Stimulated activated CD8-positive, alpha-beta memory T cell treated with anti-CD3 and anti-CD28 coated beads, Interleukin-15, amount 100 ng/mL, for 1 hour (primary cell): Measurements from ENCODE around the gene SFT2D1.
A peak's percentile ranks its signal among the peaks of the same experiment; 100 is the strongest.

Experiments
- DNase-seq: peaks from one replicate; pipeline ENCODE4 v3.0.0-alpha.2; 2020; ENCODE audit warnings: low read depth

The SFT2D1 gene

GRCh38 chr6:166277892-166278578, 64.3 kb downstream of the SFT2D1 start:
- DNase-seq: no peak

DNA sequence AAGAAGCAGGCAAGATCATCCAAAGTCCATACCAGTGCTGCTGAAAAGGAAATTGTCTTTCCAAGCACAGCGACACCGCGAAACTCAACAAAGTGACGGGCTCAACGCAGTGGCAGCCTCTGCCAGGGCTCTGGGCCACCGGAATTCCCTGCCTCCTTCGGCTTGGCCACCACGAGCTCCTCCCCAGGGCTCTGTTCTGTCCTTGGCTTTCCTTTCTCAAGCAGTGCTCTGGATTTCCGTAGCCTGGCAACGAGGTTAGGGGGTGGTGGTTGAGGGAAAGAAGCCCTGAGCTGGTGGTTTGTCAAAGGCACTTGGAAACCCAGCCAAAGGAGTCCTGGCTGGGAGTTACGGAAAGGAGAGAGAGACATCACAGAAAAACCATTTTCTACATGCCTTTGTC, 65.3 kb downstream of the SFT2D1 start:
- no peak for DNase-seq

DNA sequence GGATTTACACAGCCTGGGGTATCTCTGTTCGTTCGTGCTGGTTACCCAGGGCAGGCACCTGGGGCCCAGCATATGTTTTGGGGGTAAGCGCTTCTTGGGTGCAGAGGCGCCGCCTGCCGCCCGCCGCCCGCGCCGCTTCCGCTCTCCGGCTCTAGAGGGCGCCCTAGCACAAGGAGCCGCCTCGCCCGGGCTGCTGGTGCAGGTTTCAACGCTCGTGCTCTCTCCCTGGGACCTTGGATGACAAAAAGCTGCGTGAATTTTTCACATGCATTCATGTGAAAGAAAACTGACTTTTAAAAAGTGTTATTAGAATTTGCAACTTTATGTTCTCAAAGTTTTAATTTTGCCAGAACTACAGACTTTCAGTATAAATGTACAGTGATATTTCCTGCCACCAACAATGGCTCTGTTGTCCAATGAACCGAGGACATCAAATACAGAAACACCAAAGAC, 66.6 kb downstream of the SFT2D1 start:
- peak; percentile 66 for DNase-seq

DNA sequence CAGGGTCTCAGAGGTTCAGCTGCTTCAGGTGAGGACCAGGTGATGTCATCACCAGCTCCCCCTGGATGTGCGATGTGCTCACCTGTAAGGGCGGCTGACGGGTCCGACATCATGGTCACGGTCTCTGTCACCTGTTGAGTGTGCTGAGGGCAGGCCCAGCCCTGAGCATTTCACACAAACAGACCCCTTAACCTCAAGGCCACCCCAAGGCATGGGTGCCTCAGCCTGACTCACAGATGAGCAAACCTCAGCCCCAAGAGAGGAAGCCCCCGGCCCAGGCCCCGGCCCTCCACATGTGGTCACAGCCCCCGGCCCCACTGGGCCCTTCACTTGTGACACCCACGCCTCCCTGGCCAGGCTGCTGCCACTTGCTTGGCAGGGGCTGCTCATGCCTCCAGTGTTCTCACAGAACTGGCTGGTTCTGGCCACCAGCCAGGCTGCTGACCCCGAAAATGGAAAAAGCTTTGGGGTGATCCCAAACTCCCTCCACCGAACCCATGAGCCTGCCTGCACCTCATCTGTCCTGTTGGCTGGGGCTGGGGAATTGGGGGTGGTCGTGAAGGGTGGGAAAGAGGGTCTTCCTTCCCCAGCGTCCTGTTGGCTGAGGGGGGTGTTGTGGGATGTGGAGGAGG, 67.5 kb downstream of the SFT2D1 start:
- no peak for DNase-seq

GRCh38 chr6:166274163-166274562, 68.2 kb downstream of the SFT2D1 start:
- no peak for DNase-seq

DNA sequence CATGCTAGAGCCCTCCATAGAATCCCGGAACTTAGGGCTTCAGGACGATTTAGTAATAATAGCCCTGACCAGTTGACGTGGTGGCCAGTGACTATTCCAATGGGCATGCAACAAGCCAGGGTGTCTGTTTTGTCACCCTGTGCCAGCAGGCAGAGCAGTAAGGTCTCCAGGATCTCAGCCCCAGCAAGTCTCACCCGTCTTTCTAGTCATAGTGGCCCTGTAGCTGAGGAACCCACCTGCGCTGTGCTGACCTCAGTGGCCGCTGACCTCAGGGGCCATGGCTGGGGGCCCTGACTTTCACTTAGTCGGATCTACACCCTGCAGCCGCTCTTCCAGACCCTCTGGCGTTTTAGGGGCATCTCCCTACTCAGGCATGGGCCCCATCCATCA, 71.0 kb downstream of the SFT2D1 start:
- no peak for DNase-seq

DNA sequence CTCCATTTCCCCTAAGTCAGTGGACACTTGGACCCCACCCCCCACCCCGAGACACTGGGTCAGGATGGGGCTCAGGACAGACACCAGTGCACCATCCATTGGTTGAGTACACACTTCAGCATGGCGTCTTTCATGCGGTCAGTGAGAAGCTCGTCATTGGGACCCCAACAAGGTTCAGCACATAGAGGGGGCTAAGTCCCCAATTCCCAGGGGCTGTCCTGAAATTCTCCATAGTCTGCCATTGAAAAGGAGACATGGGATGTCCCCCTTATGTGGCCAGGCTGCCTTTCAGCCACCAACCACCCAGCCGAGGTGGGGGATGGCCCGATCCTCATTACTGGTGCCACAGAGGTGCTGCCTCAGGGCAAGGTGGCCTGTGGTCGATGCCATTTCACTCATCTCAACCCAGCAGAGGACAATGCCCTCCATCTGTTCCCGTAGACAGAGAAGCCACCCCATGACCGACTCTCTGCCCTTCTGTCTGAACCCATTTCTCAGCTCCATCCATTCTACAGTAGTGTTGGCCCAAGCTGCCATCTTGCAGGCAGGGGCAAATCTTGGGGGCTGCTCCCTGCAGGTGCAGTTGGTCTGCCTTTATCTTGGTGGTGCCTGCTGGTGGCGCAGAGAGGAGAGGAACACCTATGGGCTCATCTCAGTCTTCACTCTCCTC, 71.5 kb downstream of the SFT2D1 start:
- no peak for DNase-seq
